ENCODE results near the gene TEDDM1.

- TF ChIP-seq CTCF (IDR thresholded peaks at IDR 0.05 in 8 of 11, conservative IDR thresholded peaks at IDR 0.05 in 3 of 11), result no peak
- TF ChIP-seq POLR2A (IDR thresholded peaks at IDR 0.05), result no peak
Measured at GRCh38 chr1:182384387-182384960, 16.0 kb downstream of the TEDDM1 start.
